SKM-1 (cell line): ENCODE measurements around the gene ZFHX3.

Experiments
- DNase-seq: peaks from one replicate; lab custom pipeline; 2025; ENCODE audit not compliant: unreplicated experiment; lab: John Stamatoyannopoulos, UW

Gene ZFHX3

DNA sequence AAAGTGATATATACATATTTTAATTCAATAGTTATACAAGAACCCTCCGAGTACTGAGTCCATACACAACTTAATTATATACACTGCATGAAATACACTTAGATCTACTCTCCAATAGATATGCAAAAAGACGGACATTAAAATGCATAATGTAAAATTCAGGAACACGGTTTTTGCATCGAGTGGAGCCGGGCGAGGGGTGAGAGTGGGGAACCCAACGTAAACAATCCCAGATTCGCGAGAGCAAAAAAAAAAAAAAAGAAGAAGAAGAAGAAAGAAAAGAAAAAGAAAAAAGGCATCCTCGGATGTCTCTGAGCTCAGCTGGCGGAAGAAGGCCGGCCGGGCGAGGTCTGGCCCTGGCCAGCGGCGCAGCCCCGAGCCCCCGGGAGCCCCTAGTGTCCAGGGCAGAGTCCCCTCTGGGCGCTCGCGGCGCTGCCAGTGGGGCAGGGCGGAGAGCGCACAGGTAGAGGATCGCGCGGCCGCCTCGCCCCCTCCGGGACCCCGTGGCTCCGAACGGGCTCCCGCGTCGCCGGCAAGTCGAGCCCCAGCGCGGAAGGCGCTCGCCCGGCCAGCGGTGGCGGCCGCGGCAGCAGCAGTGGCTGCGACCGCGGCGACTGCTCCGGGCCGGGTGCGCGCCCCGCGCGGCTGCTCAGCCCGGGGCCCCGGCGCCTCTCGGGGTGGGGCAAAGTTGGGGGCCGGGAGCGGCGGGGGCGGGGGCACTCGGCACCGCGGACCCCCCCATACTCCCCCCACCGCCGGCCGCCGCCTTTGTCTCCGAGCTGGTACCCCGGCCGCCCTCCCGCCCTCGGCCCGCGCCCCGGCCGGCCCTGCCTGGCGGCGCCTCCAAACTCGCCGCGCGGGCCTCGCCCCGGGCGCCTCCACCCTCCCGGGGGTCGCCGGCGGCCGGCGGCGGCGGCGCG, 9.6 kb upstream of the ZFHX3 start:
- no peak for DNase-seq

DNA sequence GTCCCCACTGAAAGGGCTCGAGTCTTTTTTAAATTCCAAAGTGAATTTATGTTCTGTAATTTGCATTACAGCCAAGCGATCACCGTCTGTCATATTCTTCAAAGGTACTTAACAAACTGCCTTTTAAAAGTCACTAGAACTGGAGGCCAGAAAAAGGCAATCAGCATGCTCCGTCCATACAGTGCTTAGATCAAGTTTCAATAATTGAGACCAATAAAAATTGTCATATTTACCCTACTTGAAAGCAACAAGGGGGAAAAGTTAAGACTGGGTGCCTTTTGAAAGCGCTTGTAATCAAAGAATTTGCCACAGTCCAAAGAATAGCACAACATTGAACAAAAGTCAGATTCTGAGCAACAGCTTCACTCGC, 9.0 kb upstream of the ZFHX3 start:
- no peak for DNase-seq

DNA sequence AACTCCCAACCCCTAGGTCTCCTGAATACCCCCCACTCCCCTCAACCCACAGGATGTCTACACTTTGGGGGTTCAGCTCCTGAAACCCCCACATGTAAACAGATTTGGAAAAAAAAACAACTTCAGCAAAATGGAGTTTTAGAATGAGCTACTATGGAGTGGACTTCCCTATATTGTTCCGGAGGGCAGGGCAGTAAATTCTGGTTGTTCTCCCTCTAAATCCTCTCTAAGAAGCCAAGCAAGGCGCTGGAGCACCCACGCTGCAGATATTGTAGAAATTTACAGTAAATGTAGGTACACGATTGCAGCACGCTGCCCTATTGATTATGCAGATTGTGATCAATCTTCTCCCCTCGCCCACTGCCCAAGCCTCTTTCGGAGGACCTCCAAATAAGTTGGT, 8.5 kb upstream of the ZFHX3 start:
- DNase-seq, result no peak

GRCh38 chr16:73054813-73055482, 7.0 kb upstream of the ZFHX3 start:
- no peak for DNase-seq

- DNase-seq, result no peak
Observed at GRCh38 chr16:73054498-73054812, 6.5 kb upstream of the ZFHX3 start.

DNA sequence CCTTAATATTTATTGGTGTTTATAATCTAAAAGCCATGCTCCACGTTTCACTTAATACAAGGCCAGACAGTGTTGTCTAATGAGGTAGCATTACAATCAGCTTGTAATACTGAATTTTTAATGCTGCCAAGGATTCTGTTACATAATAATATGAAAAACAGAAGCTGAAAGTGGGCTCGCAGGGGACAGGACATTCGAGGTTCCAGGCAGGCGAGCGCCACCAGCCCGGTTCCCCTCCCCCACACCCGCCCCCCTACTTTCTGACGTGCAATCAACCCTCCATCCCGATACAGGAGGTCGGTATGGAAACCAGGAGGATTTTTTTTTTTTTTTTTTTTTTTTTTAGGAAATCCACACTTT, 6.2 kb upstream of the ZFHX3 start:
- DNase-seq, result no peak

DNA sequence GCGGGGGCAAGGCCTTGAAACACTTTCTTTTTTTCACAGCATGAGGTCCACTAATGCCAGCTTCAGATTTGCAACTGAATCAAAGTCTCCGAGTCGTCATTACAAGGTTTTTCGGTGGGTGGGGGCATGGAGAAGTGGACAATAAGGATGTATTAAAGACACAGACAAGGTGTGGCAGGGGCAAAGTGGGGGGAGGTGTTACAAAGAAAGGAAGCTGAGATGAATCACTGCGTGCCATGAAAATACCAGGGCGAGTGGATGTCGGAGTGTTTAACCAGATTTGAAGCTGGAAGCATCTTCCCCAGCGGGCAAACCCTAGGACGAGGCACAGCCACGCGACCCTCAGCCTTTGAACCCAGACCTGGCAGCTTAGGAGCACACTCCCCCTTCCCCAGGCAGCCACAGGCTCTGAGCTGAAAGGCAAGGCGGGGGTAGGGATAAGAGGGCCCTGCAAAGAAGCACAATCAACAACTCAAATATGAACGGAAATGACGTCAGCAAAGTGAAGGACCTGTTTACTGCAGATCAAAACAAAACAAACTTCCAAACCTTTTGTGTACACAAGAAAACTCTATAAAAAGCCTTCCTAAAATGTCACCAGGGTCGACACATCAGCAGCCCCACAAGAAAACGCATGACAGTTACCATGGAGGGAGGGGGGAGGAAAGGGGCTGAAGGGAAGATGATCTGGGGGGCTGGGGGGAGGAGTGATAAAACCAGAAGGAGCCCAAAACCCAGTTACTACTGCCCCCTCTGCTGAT, 5.6 kb upstream of the ZFHX3 start:
- no peak for DNase-seq

- DNase-seq, result no peak
Observed at GRCh38 chr16:73053038-73053363, 5.1 kb upstream of the ZFHX3 start.

DNA sequence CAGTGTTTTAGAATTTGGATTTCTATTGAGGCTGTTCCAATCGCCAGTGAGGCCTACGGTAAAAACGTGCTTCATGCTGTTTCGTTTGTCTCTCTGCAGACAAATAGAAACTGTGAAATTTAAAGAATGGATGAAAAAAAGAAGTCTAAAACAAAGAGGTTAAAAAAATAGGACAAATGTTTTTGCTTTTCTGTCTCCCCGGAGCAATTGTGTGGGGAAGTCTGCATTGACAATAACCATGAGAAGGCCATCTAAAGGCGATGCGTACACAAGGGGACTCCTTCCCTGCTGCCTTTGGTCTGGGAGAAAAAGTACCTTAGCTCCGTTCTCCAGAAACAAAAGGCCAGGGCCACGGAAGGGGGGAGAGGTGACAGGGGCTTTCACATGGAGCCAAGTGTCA, 4.6 kb upstream of the ZFHX3 start:
- no peak for DNase-seq

DNA sequence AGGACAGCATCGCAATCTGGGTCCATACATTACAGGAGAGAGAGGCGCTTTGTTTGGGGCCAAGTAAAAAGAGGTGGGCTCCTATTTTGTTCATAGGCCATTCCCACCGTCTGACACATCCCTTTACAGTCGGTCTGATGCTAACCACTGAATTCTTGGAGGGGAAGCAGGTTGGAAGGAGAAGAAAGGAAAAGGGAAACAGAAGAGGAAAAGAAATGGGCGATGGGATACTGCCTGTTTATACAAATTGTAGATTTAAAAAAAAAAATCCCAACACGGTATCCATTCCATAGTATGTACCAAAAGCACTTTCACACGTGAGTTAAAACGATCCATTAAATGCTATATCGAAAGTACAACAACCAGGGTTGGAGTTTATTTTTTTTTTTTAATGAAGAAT, 4.0 kb upstream of the ZFHX3 start:
- DNase-seq, result no peak

DNA sequence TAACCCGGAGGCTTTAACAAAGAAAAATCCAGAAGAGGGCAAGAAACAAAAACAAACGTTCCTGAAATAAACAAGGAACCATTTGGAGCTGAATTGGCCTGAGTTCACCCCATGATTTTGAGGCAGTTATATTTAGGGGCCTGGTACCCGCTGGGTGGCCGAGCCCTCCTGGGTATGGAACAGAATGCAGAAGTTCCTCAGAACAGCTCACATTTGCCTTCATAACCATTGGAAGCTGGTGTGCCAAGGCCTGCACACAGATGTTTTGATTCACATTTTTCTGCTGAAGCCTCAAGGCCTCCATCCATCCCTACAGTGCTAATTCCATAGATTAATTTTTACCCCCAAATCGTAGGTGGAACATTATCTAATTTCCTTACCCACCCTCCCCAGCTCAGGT, 3.3 kb upstream of the ZFHX3 start:
- DNase-seq, result no peak

DNA sequence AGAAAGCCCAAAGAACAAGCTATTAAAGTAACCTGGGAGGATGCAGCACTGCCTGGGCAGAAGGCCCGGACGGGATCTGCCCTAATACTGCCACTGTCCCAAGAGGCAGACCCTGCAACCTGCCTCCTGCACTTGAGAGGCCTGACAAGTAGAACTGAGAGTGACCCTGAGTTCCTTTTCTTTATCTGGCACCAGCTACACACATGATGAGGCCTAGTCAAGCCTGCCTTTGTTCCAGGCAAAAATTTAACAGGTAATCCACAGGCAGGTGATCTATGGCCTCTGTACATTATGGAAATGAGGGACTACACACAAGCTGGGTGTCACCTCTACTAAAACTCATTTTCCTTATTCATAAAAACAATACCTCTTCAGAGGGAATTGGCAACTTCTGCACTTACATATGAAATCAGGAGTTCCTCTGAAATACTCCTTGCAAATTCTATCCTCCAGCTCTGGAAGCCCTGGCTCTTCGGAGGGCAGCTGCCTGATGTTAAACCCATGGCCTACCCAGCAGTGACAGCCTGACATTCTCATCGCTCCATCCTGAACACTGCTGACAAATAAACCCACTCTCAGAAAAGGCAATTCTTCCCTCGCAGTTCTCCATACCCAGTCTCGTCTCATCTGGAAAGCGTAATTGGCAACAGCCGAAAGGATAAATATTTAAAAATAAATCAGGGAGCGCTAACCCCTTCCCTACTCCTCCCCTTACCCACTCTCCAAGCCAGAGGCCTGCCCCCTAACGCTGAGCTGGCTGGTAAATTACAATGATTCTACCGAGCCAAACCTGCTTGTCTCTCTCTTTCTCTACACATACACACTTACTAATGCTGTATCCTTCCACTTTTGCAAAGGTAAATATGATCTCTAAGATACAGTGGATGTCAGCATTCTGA, 2.5 kb upstream of the ZFHX3 start:
- no peak for DNase-seq

GRCh38 chr16:73049511-73049910, 1.6 kb upstream of the ZFHX3 start:
- no peak for DNase-seq

DNA sequence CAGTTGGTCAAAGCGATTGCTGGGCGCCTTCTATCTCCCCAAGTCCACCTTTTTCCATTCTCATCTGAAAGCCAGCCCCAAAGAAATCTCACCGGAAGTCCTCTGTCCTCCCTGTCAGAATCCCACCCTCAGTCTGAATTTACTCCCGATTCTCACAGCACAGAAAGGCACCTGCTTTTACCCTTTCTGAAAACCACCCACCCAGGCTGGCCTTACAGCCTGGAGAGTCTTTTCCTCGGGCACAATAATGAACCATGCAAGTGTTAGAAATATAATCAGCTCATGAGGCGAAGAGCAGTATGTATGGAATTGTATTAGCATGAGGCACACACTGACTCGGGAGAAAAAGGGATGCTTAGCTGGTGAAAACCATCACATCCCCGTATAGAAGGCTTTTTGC, 1.2 kb upstream of the ZFHX3 start:
- no peak for DNase-seq

DNA sequence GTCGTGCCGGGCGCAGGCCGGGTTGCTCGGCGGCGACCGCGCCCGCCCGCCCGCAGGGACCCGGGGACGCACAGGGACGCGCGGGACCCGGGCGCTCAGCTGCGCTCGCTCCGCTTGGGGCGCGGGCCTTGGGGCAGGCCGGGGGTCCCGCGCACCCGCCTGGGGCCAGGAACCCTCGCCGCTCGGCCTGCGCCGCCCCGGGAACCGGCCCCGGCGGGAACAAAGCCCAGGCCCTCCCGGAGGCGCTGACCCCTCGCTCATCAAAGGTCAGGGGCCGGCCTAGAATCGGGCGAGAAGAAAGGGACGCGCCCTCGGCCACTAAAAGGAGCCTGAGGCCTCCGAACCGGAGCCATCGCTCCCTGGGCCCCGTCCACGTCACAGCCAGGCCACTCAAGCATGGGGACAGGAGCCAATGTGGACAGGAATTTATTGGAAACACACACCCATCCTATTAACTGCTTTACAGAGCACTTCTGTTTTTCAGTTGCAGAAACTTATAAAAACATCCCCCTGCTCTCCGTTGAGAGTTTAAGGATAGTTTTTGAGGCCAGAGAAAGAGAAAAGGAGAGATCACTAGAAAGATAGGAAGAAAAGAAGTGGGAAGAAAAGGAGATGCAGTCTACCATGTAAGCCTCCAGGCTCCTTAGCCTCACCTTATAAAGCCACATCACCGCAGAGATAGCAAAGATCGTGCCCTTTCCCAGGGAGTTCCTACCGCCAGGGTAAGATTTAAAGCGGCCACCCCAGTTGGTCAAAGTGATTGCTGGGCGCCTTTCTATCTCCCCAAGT, 558 bp upstream of the ZFHX3 start:
- no peak for DNase-seq

- no peak for DNase-seq
Observed at GRCh38 chr16:73047221-73047535, 750 bp downstream of the ZFHX3 start.

GRCh38 chr16:73046849-73047214, 1.1 kb downstream of the ZFHX3 start:
- no peak for DNase-seq

DNA sequence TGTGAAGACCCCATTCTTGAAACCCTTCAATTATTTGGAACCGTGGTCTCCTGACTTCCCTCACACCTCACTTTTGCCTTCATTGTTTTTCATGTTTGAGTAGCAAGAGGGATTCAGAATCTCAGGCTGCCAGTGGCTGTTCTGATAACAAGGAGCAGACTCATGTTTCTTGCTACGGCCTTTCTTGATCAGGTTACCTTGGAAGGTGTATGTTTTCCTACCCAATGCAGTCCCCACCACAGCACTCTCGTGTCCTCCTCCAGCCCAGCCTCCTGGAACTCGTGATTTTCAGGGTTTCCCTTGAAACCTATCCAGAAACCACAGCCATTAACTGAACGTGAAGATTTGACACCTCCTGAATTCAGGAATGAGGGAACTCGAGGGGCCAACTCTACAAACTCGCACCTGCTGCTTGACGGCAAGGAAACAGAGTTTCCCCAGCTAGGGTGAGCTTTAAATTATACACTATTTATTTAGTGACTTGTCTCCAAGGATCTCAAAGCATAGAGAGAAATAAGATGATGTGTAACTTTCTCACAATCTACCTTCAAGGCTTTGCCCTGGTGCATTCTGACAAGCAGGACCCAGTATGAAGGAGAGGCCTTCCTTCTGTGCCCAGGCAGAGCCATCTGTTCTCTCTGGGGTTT, 1.6 kb downstream of the ZFHX3 start:
- DNase-seq, result no peak

- DNase-seq, result no peak
Observed at GRCh38 chr16:73043828-73044467, 4.0 kb downstream of the ZFHX3 start.

DNA sequence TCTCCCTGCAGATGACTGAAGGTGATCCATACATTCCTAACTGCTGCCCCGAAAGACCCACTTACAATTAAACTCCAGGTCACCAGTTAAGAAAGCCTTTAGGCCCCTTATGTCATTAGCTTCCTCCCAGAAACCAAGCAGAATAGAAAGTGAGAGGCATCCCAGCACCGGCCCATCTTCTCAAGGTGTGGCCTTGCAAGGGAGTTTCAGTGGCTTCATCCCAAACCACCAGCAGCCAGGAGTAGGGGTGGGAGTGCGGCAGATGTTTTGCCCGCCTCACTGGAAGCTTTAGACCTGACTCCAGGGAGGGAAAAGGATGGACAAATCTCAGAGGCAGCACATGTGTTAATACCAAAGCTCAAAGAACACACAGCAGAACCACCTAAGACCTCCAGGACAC, 5.1 kb downstream of the ZFHX3 start:
- DNase-seq, result no peak
